CD4-positive, alpha-beta T cell treated with Interleukin-4 for 4 hours (primary cell): Measurements from ENCODE around the gene MMP21.

Experiments
- DNase-seq: peaks from one replicate; pipeline ENCODE4 v3.0.0-alpha.2; 2020

MMP21 gene

DNA sequence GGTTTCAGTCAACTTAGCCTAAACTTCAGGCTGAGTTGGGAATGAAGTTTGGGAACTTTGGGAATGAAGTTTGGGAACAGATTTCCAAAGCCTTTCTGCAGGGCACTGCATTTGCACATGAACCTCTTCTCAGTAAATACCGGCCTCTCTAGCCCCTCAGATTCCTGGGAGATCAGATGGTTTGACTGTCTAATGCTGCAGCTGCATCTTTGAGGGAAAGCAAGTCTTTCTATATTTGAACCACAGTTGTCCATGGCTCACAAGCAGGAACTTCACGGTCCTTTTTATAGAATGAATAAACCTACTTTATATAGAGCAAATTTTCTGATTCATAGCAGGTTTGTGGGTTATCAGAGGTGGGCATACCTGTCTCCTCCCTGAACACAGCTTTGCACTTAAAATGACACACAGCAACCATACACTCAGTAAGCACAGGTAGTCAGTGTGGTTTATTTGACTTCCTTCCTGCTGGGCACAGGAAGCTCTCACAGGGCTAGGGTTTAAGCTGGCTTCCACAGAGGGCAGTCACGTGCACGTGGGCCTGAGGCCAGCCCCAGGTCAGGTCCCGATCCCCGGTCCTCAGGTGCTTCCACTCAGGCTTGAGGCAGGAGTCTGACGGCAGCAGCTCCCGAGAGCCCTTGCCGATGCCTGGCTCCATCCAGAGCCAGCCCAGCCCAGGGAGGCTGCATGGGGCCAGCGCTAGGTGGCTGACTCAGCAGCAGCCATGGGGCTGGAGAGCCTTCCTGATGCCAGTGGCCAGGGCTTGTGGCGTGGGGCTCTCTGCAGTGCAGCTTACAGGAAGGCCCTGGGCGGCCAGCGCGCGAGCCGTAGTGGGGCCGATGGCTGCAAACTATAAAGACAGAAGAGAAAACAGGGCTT lies 12.8 kb upstream of the MMP21 start:
- peak; percentile 2 for DNase-seq

DNA sequence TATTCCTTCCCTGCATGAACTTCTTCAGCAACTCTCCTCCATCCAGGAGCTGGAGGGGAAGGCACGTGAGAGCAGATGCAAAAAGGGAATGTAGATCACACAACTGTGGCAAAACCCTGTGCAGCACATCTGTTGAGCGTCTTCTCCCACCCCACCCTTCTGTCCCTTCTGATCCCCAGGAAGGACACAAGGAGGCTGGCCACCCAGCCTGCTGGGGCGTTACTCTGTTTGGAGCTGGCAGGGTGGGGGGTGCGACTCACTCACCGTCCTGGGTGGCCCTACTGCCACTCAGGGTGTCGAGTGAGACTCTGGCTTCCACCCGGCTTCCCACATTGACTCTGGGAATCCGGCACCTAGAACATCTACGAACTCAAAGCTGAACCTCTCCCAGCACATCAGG lies 10.2 kb upstream of the MMP21 start:
- no peak for DNase-seq

GRCh38 chr10:125783957-125784356 lies 8.3 kb upstream of the MMP21 start:
- DNase-seq, result no peak

DNA sequence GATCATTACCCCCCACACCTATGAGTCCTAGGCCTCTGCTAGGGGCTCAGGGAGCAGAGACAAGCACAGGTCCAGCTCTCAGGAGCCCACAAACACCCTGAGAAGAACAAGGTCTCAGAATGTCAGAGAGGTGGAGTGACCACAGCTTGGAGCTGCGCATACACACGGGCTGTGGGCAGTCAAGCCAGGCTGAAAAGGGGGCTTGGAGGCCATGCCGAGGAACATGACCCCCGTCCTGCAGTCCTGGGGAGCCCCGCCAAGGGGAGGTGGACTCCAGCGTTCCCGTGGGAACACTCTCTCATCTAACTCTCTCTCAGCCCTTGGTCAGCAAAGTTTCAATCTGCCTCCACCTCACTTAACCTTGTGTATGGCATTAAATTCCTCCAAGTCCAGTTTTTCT lies 7.8 kb upstream of the MMP21 start:
- no peak for DNase-seq

DNA sequence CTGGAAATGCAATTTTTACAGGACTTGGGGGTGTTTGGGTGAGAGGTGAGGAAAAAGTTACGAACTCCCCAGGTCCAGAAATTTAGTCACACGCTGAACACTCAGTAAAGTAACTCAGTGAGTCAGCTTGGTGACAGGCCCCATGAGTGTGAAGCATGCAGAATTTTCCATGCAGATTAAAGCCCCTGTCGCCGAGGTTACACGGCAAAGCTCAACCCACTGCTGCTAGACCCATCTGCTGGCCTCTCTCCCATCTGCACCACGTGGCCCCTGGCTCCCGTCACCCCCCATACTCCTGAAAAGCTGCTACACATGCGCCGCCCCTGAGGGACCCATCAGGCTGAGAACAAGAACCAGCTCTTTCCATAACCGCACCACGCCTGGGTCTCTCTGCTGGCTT lies 7.0 kb upstream of the MMP21 start:
- no peak for DNase-seq

- DNase-seq, result no peak
Measured at GRCh38 chr10:125782054-125782453, 6.4 kb upstream of the MMP21 start.

- DNase-seq, result no peak
Measured at GRCh38 chr10:125781374-125781773, 5.8 kb upstream of the MMP21 start.

DNA sequence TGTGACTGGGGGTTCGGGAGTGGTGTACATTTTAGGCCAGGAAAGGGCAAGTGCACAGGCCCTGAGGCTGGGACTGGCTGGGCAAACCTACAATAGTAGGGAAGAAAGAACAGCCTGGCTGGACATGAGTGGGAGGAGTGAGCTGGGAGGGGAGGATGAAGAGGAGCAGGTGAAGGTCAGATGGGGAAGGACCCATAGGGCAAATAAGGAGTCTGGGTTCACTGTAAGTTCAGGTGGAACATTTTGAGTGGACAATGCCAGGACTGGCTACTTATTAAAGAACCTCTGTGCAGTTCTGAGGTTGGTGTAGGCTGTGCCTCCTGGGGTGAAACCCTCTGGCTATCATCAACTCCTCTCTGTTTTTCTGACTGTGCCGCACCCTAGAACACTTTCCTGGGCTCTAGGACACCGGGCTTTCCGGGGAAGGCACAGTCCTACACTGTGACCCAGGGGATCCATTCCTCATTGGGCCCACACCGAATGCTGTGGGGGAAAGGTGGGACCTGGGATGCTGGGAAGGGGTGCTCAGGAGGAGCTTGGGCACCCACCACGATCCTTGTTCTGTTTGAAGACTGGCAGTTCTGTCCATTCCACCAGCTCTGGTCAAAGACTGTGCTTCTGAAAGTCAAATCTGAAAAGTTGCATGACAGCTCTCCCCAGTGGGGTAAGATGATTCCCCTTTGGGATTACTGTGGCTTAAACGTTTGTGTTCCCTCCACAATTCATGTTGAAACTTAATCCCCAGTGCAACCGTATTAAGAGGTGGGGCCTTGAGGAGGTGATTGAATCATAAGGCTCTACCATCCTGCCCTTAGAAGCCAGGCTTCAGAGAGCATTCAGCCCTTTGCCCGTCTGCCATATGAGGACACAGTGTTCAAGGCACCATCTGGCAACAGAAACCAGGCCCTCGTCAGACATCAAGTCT lies 4.0 kb upstream of the MMP21 start:
- no peak for DNase-seq

- DNase-seq, result no peak
Measured at GRCh38 chr10:125778556-125778955, 2.9 kb upstream of the MMP21 start.

- no peak for DNase-seq
Measured at GRCh38 chr10:125777806-125778205, 2.2 kb upstream of the MMP21 start.

- no peak for DNase-seq
Measured at GRCh38 chr10:125774581-125775191, 935 bp downstream of the MMP21 start.

DNA sequence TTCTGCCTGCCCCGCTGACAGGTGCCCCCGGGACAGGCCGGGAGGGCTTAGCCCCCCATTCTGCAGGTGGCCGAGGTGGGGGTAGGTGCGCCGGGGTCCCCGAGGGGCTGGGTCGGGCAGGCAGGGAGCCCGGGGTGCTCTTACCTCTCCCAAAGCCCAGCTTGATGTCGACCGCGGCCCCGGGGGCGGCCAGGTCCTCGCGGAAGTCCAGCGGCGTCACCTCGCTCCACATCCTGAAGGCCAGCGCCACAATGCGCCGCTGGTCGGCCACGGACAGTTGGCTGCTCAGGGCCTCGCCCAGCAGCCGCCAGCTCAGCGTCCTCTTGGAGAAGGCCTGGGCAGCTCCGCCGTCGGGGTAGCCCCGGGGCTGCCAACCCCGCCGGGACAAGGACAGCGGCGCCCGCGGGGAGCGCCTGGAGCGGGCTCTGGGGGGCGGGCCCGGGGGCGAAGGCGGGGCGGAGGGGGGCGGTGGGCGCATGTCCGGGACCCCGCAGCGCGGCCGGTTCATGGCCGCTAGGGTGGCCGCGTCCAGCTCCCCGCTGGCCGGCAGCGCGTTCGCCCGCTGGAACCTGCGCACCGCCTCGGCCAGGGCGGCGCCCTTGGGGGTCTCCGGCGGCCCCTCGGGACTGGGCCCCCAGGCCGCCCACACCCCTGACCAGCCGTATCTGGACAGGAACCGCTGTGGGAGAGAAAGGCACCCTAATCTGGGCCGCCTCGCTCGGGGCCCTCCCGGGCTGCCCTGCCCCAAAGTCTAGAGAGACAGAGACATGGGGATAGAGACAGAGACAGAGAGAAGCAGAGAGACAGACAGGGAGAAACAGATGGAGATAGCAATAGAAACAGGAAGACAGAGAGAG lies 1.7 kb downstream of the MMP21 start:
- no peak for DNase-seq

DNA sequence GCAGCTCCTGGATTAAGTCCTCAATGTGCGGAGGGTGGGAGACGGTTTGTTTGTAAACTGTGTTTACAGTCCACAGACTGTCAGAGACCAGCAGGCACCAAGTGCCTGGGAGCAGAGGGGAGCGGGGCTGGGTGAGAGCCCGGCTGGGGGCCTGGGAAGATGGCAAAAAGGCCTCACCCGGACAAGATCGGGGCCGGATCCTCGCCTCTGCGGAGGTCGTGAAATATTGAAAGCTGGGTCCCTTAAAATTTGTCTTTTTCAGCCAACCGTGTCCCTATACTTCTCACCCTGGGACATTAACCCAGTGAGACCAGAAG lies 2.8 kb downstream of the MMP21 start:
- no peak for DNase-seq

DNA sequence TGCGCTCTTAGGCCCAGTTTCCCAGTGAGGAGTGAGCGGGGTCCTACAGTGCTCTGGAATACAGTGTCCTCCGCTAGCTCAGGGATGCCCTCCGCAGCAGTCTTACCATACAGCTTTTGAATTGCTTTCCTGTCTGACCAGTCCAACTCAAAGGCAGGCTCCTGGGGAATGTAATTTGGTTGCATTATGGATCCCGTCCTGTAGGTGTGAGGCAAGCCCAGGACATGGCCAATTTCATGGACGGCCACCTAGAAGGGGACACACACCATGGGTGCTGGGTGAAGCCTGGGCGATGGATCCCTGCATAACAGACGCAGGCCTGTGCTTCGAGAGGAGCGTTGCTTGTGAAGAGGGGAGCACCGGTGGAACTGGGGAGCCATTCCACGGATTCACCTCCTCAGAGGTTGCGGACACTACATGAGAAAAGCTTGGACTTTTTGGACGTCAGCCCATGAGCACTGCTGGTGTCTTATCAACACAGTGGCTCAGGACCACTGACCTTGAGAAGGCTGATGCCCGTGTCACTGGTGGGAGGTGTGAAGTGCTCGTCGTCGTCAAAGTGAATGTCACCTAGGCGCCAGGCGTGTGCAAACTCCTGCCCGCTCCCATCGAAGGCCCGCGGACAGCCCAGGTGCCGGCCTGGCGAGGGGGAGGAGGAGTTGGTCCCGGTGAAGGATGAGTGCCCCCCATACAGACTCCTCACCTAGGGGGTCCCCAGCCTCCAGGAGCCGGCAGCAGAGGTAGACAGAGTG lies 3.3 kb downstream of the MMP21 start:
- DNase-seq, result no peak

GRCh38 chr10:125770844-125771243 lies 4.8 kb downstream of the MMP21 start:
- DNase-seq, result no peak

GRCh38 chr10:125769175-125769574 lies 6.4 kb downstream of the MMP21 start:
- no peak for DNase-seq

- no peak for DNase-seq
Measured at GRCh38 chr10:125768219-125768855, 7.3 kb downstream of the MMP21 start.

GRCh38 chr10:125766511-125766910 lies 9.1 kb downstream of the MMP21 start:
- no peak for DNase-seq

- DNase-seq, result no peak
Measured at GRCh38 chr10:125765835-125766234, 9.8 kb downstream of the MMP21 start.

GRCh38 chr10:125762692-125763648 lies 12.7 kb downstream of the MMP21 start:
- no peak for DNase-seq
